Measurements from ENCODE around the gene MSX2. TPM values are rescaled to one million over a fixed set of nuclear protein-coding genes. Genes with fewer than 3 reads are reported as not detected.

Gene MSX2
- total RNA-seq, 1 experiment from 2014 or later, result 64.4 TPM

DNA sequence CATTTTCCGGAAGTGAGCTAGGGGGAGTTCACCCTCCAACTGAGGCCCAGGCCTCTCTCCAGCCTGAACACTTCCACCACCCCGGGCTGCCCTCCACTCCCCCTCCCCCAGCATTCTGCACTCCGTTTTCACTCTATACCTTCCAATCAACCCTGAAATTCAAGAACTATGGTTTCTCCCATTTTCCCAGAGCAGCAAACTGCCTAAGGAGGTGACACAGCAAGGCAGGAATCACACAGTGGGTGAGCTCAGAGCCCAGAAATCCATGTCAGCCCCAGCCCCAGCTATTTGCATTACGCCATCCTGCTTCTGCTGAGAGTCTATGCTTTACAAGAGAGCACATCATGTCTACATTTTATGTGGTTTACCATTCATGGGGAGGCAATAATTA, 11.9 kb downstream of the MSX2 start:
- H3K36me3 Mint-ChIP-seq (ENCODE audit: insufficient read depth, unreplicated experiment), result peaks cover 25% of the 10 kb centered on the region
- DNase-seq, result no peak
- CTCF ChIA-PET, result interaction anchor here (0.6 to 3.2 kb wide), 4 partner anchors 15 to 317 kb away, joined by 4 to 37 read pairs (median 6); no protein-coding TSS in a partner anchor
- peak overlapping the region; percentile 86 for H3K4me3 Mint-ChIP-seq (ENCODE audit: unreplicated experiment)
- H3K4me1 Mint-ChIP-seq (ENCODE audit: low read depth, unreplicated experiment), result peaks cover 19% of the 10 kb centered on the region
- H3K27me3 Mint-ChIP-seq (ENCODE audit: insufficient read depth, unreplicated experiment), result no peaks in the 10 kb centered on the region
- Histone ChIP-seq H3K36me3 (ENCODE audit: control insufficient read depth, insufficient read depth, low read length) (no peaks in the 10 kb centered on the region), H3K27me3 (replicated peaks; ENCODE audit: control insufficient read depth, insufficient read depth, low read length) (no peaks in the 10 kb centered on the region), H3K4me1 (peaks cover 33% of the 10 kb centered on the region), H3K9me3 (no peaks in the 10 kb centered on the region), H3K4me3 (ENCODE audit: low read depth, low read length) (peak overlapping the region; percentile 50)
- H3K9me3 Mint-ChIP-seq (ENCODE audit: unreplicated experiment), result no peaks in the 10 kb centered on the region
- intact Hi-C loops (cut with micrococcal nuclease; ENCODE audit: unreplicated experiment), result loop anchor here (1.0 kb wide), 6 partner anchors 57 to 409 kb away; no protein-coding TSS in a partner anchor
- POLR2A ChIA-PET, result interaction anchor here (0.6 kb wide), 1 partner anchor 8 kb away, joined by 3 read pairs; no protein-coding TSS in a partner anchor
- BruUV-seq (replicated peaks), result no TSS peak
- TF ChIP-seq, protein P1, sequence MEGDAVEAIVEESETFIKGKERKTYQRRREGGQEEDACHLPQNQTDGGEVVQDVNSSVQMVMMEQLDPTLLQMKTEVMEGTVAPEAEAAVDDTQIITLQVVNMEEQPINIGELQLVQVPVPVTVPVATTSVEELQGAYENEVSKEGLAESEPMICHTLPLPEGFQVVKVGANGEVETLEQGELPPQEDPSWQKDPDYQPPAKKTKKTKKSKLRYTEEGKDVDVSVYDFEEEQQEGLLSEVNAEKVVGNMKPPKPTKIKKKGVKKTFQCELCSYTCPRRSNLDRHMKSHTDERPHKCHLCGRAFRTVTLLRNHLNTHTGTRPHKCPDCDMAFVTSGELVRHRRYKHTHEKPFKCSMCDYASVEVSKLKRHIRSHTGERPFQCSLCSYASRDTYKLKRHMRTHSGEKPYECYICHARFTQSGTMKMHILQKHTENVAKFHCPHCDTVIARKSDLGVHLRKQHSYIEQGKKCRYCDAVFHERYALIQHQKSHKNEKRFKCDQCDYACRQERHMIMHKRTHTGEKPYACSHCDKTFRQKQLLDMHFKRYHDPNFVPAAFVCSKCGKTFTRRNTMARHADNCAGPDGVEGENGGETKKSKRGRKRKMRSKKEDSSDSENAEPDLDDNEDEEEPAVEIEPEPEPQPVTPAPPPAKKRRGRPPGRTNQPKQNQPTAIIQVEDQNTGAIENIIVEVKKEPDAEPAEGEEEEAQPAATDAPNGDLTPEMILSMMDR (IDR thresholded peaks at IDR 0.05; ENCODE audit: insufficient read depth in 1 of 2, low read depth in 1 of 2, low read length in 1 of 2, severe bottlenecking in 1 of 2, unreplicated experiment in 1 of 2), result no peak
- peak overlapping the region; percentile 52 for H3K27ac Mint-ChIP-seq (ENCODE audit: unreplicated experiment)

DNA sequence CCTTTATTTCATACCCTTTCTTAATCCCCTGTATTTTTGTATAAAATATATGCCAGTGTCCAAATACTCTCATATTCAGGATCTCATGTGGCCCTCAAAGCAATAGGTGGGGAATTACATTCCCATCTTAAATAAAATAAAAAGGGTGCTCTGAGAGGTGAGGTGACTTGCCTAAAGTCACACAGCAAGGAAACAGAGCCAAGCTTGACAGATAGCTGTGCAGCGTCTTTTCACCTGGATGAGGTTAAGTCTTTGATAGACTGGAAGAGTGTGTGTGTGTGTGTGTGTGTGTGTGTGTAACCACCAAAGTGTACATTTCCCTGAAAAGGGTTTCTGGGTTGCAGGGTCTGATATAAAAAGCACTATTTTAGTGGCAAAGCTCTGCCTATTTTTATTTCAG, 12.4 kb downstream of the MSX2 start:
- no TSS peak for BruUV-seq (replicated peaks)
- H3K4me3 ChIP-seq (ENCODE audit: low read depth, low read length), result no peak overlapping the region
- intact Hi-C loops (cut with micrococcal nuclease; ENCODE audit: unreplicated experiment), result loop anchor here (1.0 kb wide), 6 partner anchors 57 to 409 kb away; no protein-coding TSS in a partner anchor
- H3K9me3 ChIP-seq, result no peaks in the 10 kb centered on the region
- no peak overlapping the region for H3K4me3 Mint-ChIP-seq (ENCODE audit: unreplicated experiment)
- H3K36me3 ChIP-seq (ENCODE audit: control insufficient read depth, insufficient read depth, low read length), result no peaks in the 10 kb centered on the region
- peaks cover 20% of the 10 kb centered on the region for H3K36me3 Mint-ChIP-seq (ENCODE audit: insufficient read depth, unreplicated experiment)
- CTCF ChIA-PET, result interaction anchor here (0.6 to 3.2 kb wide), 4 partner anchors 14 to 317 kb away, joined by 4 to 37 read pairs (median 6); no protein-coding TSS in a partner anchor
- H3K4me1 Mint-ChIP-seq (ENCODE audit: low read depth, unreplicated experiment), result peaks cover 19% of the 10 kb centered on the region
- peak overlapping the region; percentile 52 for H3K27ac Mint-ChIP-seq (ENCODE audit: unreplicated experiment)
- TF ChIP-seq, protein P1 (IDR thresholded peaks at IDR 0.05; ENCODE audit: insufficient read depth in 1 of 2, low read depth in 1 of 2, low read length in 1 of 2, severe bottlenecking in 1 of 2, unreplicated experiment in 1 of 2), result no peak
- POLR2A ChIA-PET, result no interaction called here
- no peaks in the 10 kb centered on the region for H3K27me3 Mint-ChIP-seq (ENCODE audit: insufficient read depth, unreplicated experiment)
- no peaks in the 10 kb centered on the region for H3K27me3 ChIP-seq (replicated peaks; ENCODE audit: control insufficient read depth, insufficient read depth, low read length)
- DNase-seq, result no peak
- peaks cover 32% of the 10 kb centered on the region for H3K4me1 ChIP-seq
- no peaks in the 10 kb centered on the region for H3K9me3 Mint-ChIP-seq (ENCODE audit: unreplicated experiment)

DNA sequence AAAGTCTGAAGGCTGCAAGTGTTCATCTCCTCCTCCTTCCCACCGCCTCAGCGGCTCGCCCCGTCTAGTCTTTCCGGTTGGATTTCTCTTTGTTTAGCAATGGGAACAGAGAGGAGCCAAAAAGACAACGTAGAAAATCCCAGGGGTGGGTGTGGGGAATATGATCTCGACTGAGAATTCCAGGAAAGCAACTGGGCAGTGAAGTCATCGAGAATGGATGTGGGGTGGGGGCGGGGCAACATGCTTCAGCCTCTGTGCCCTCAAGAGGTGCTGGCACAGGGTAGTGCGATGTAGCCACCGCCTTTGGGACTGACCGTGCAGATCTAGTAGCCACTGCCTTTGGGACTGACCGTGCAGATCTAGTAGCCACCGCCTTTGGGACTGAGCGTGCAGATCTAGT, 12.9 kb downstream of the MSX2 start:
- TF ChIP-seq, protein P1 (IDR thresholded peaks at IDR 0.05; ENCODE audit: insufficient read depth in 1 of 2, low read depth in 1 of 2, low read length in 1 of 2, severe bottlenecking in 1 of 2, unreplicated experiment in 1 of 2), result no peak
- CTCF ChIA-PET, result interaction anchor here (2.6 to 3.2 kb wide), 2 partner anchors 214 to 318 kb away, joined by 7 to 37 read pairs; no protein-coding TSS in a partner anchor
- POLR2A ChIA-PET, result no interaction called here
- no peaks in the 10 kb centered on the region for H3K9me3 Mint-ChIP-seq (ENCODE audit: unreplicated experiment)
- Histone ChIP-seq H3K36me3 (ENCODE audit: control insufficient read depth, insufficient read depth, low read length) (no peaks in the 10 kb centered on the region), H3K4me3 (ENCODE audit: low read depth, low read length) (no peak overlapping the region), H3K27me3 (replicated peaks; ENCODE audit: control insufficient read depth, insufficient read depth, low read length) (no peaks in the 10 kb centered on the region), H3K9me3 (no peaks in the 10 kb centered on the region), H3K4me1 (peaks cover 32% of the 10 kb centered on the region)
- DNase-seq, result no peak
- no TSS peak for BruUV-seq (replicated peaks)
- intact Hi-C loops (cut with micrococcal nuclease; ENCODE audit: unreplicated experiment), result no loop called here
- H3K27me3 Mint-ChIP-seq (ENCODE audit: insufficient read depth, unreplicated experiment), result no peaks in the 10 kb centered on the region
- no peak overlapping the region for H3K27ac Mint-ChIP-seq (ENCODE audit: unreplicated experiment)
- peaks cover 19% of the 10 kb centered on the region for H3K4me1 Mint-ChIP-seq (ENCODE audit: low read depth, unreplicated experiment)
- peaks cover 14% of the 10 kb centered on the region for H3K36me3 Mint-ChIP-seq (ENCODE audit: insufficient read depth, unreplicated experiment)
- H3K4me3 Mint-ChIP-seq (ENCODE audit: unreplicated experiment), result no peak overlapping the region

Data from Caco-2 (cell line).